ENCODE data around the gene CD19. TPM values are rescaled to one million over a fixed set of nuclear protein-coding genes. Genes with fewer than 3 reads are reported as not detected.

Gene CD19
- polyA plus RNA-seq, 3 donors, result 0.28 to 0.75 (median 0.65) TPM

DNA sequence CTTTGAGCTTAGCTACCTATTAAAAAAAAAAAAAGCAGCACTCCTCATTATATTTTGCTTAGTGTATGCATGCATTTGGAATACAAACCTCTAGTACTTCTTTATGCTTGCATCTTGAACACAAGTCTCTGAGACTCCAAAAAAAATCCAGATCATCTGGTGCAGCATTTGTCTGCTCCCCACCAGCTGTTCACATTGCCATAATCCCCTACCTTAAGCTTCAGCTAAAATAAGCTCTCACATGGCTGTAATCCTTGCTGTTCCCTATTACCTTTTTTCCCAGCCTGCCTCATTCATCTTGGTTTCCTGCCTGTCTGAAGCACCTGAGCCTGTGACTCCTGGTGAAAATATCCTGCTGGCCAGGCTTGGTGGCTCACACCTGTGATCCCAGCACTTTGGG, 11.5 kb downstream of the CD19 start:
- Mint-ChIP-seq H3K36me3 (no peaks in the 10 kb centered on the region), H3K9me3 (peaks cover 0 to 3% (median 0%) of the 10 kb centered on the region in 7 donors), H3K4me1 (peaks cover 14% of the 10 kb centered on the region), H3K27me3 (ENCODE audit: low read depth in 3 of 3) (peaks cover 3 to 4% (median 4%) of the 10 kb centered on the region in 3 donors), H3K27ac (no peak overlapping the region), H3K4me3 (no peak overlapping the region)
- DNase-seq, result no peak
- H3K4me1 ChIP-seq (ENCODE audit: control insufficient read depth in 1 of 2, insufficient read depth in 2 of 2, low read length in 2 of 2), result peaks cover 8 to 10% of the 10 kb centered on the region in 2 donors
- no peaks in the 10 kb centered on the region for H3K36me3 ChIP-seq (replicated peaks in 1 of 2; ENCODE audit: control insufficient read depth in 1 of 2, insufficient read depth in 2 of 2, low read length in 2 of 2)
- H3K27me3 ChIP-seq (ENCODE audit: control insufficient read depth in 2 of 2, insufficient read depth in 2 of 2, low read length in 2 of 2), result no peaks in the 10 kb centered on the region
- no peak overlapping the region for H3K9ac ChIP-seq (ENCODE audit: insufficient read depth, low read length, poor library complexity, severe bottlenecking)
- H3K4me2 ChIP-seq (replicated peaks; ENCODE audit: extremely low read depth, low read length, poor library complexity, severe bottlenecking), result no peak overlapping the region
- H3K27ac ChIP-seq (ENCODE audit: low read depth in 1 of 2, low read length in 2 of 2), result no peak overlapping the region
- intact Hi-C loops (cut with micrococcal nuclease), result no loop called here
- H2AFZ ChIP-seq (ENCODE audit: insufficient read depth, low read depth, low read length, poor library complexity, severe bottlenecking), result no peak overlapping the region
- H3K4me3 ChIP-seq (replicated peaks in 1 of 3; ENCODE audit: low read depth in 2 of 3, low read length in 3 of 3), result no peak overlapping the region
- no peaks in the 10 kb centered on the region for H3K79me2 ChIP-seq (ENCODE audit: insufficient read depth, low read length)
- no peaks in the 10 kb centered on the region for H3K9me3 ChIP-seq (replicated peaks in 1 of 2; ENCODE audit: control insufficient read depth in 1 of 2, insufficient read depth in 1 of 2, low read length in 2 of 2)
- no peak for TF ChIP-seq CTCF (IDR thresholded peaks at IDR 0.05)
- H4K20me1 ChIP-seq (ENCODE audit: insufficient read depth, low read length), result no peaks in the 10 kb centered on the region

DNA sequence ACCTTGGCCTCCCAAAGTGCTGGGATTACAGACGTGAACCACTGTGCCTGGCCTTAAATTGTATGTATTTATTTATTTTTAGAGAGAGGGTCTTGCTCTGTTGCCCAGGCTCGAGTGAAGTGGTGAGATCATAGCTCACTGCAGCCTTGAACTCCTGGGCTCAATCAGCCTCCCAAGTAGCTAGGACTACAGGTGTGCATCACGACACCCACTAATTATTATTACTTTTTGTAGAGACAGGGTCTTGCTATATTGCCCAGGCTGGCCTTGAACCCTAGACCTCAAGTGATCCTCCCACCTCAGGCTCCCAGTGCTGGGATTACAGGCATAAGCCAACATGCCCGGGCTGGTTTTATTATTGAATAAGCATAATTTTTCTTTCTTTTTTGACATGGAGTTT, 14.9 kb downstream of the CD19 start:
- H3K4me3 ChIP-seq (replicated peaks in 1 of 3; ENCODE audit: low read depth in 2 of 3, low read length in 3 of 3), result no peak overlapping the region
- H3K9me3 Mint-ChIP-seq, result peaks cover 0 to 2% (median 0%) of the 10 kb centered on the region in 7 donors
- peaks cover 4 to 7% (median 4%) of the 10 kb centered on the region in 3 donors for H3K27me3 Mint-ChIP-seq (ENCODE audit: low read depth in 3 of 3)
- peaks cover 18% of the 10 kb centered on the region for H3K4me1 Mint-ChIP-seq
- H2AFZ ChIP-seq (ENCODE audit: insufficient read depth, low read depth, low read length, poor library complexity, severe bottlenecking), result no peak overlapping the region
- 88% methylated on average over 1 of the region's 4 CpGs for WGBS (ENCODE audit: insufficient coverage)
- H3K27ac ChIP-seq (ENCODE audit: low read depth in 1 of 2, low read length in 2 of 2), result no peak overlapping the region
- no peak overlapping the region for H3K4me3 Mint-ChIP-seq
- no peaks in the 10 kb centered on the region for H3K27me3 ChIP-seq (ENCODE audit: control insufficient read depth in 2 of 2, insufficient read depth in 2 of 2, low read length in 2 of 2)
- H3K27ac Mint-ChIP-seq, result no peak overlapping the region
- H3K9ac ChIP-seq (ENCODE audit: insufficient read depth, low read length, poor library complexity, severe bottlenecking), result no peak overlapping the region
- no peaks in the 10 kb centered on the region for H3K36me3 ChIP-seq (replicated peaks in 1 of 2; ENCODE audit: control insufficient read depth in 1 of 2, insufficient read depth in 2 of 2, low read length in 2 of 2)
- H3K4me1 ChIP-seq (ENCODE audit: control insufficient read depth in 1 of 2, insufficient read depth in 2 of 2, low read length in 2 of 2), result peaks cover 15 to 21% of the 10 kb centered on the region in 2 donors
- no peak for TF ChIP-seq CTCF (IDR thresholded peaks at IDR 0.05)
- peaks cover 3% of the 10 kb centered on the region for H4K20me1 ChIP-seq (ENCODE audit: insufficient read depth, low read length)
- DNase-seq, result no peak
- H3K79me2 ChIP-seq (ENCODE audit: insufficient read depth, low read length), result peaks cover 9% of the 10 kb centered on the region
- intact Hi-C loops (cut with micrococcal nuclease), result loop anchor here in 1 of 2 donors (5.0 kb wide), 1 partner anchor 74 kb away; no protein-coding TSS in a partner anchor
- no peak overlapping the region for H3K4me2 ChIP-seq (replicated peaks; ENCODE audit: extremely low read depth, low read length, poor library complexity, severe bottlenecking)
- H3K36me3 Mint-ChIP-seq, result no peaks in the 10 kb centered on the region
- no peaks in the 10 kb centered on the region for H3K9me3 ChIP-seq (replicated peaks in 1 of 2; ENCODE audit: control insufficient read depth in 1 of 2, insufficient read depth in 1 of 2, low read length in 2 of 2)
